ENCODE data around the gene IFT88.

GRCh38 chr13:20686863-20687579, 120.1 kb downstream of the IFT88 start:
- no peak for TF ChIP-seq POLR2AphosphoS5 (IDR thresholded peaks at IDR 0.05; ENCODE audit: borderline replicate concordance, low read depth, low read length)
- no peak for TF ChIP-seq EZH2 (IDR thresholded peaks at IDR 0.05)
- TF ChIP-seq FOXP2 (optimal IDR thresholded peaks at IDR 0.05; ENCODE audit: control extremely low read depth, extremely low read length, insufficient read depth), result no peak

Measured in SK-N-MC (cell line).